ENCODE measurements around the gene EEF1AKMT1.

The EEF1AKMT1 gene

DNA sequence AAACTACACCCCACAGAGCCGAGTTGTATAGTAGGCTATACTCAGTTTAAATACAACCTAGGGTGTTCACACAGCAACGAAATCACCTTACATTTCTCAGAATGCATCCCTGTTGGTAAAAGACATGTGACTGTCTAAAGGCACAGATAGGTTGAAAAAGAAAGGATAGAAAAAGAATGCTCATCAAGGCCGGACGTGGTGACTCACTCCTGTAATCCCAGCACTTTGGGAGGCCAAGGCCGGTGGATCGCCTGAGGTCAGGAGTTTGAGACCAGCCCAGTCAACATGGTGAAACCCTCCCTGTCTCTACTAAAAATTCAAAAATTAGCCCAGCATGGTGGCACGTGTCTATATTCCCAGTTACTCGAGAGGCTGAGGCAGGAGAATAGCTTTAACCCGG, 74.0 kb downstream of the EEF1AKMT1 start:
- no peak for DNase-seq (ENCODE audit: low read depth in 2 of 2)

GRCh38 chr13:20696073-20696472, 77.7 kb downstream of the EEF1AKMT1 start:
- no peak for DNase-seq (ENCODE audit: low read depth in 2 of 2)

- no peak for DNase-seq (ENCODE audit: low read depth in 2 of 2)
Measured at GRCh38 chr13:20691616-20692015, 82.1 kb downstream of the EEF1AKMT1 start.

DNA sequence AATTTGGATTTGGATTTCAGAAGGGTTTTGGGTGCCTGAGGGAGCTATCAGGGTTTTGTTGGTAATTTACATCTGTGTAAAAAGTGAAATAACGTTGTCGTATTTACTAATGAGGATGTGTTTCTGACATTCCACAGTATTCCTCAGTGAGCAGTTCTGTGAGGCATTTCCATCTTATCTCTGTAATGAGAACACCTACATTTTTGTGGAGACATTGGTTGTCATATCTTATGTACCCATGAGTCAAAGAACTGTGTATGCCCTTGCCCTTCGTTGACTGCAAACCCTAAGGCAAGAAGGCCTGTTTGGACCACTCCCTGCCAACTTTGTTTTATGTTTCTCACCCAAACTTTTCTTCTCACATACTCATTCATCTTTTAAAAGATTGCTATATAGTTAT, 84.5 kb downstream of the EEF1AKMT1 start:
- DNase-seq (ENCODE audit: low read depth in 2 of 2): no peak

- no peak for DNase-seq (ENCODE audit: low read depth in 2 of 2)
Measured at GRCh38 chr13:20686863-20687579, 86.7 kb downstream of the EEF1AKMT1 start.

DNA sequence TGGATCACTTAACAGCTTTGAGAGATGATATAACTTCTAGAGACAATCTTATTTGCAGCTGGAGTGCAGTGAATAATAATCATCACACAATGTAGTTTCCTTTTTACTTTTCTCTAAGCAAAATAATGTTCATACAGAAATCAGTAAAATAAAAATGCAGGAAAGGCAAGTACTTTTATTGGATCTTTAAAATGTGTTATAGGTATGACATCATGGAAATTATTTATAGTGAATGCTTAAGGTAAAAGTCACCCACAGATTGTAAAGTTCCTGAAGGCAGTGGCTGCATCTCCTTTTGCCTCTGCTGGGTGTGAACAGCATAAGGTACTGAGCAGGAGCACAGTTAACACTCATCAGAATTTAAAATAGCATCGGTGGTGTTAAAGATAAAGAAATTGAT, 87.6 kb downstream of the EEF1AKMT1 start:
- DNase-seq (ENCODE audit: low read depth in 2 of 2): no peak

DNA sequence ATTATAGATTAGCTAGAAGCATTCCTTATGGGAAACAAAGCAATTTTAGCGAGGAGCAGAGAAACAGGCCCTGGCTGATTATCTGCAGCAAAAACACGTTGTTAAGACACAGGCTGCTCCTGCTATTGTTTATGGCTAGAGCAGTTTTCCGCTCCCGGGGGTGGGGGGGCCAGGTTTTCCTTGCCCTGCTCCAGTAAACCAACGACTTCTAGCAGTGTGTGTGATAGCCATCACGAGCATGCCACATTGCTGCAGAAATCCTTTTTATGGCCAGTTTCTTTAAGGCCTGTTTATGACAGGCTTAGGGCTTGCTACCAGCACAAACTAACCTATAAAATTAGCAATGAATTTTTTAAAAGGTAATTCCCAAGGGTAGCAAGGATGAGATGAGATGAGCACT, 88.7 kb downstream of the EEF1AKMT1 start:
- no peak for DNase-seq (ENCODE audit: low read depth in 2 of 2)

GRCh38 chr13:20684546-20684945, 89.2 kb downstream of the EEF1AKMT1 start:
- no peak for DNase-seq (ENCODE audit: low read depth in 2 of 2)

GRCh38 chr13:20684041-20684440, 89.7 kb downstream of the EEF1AKMT1 start:
- no peak for DNase-seq (ENCODE audit: low read depth in 2 of 2)

DNA sequence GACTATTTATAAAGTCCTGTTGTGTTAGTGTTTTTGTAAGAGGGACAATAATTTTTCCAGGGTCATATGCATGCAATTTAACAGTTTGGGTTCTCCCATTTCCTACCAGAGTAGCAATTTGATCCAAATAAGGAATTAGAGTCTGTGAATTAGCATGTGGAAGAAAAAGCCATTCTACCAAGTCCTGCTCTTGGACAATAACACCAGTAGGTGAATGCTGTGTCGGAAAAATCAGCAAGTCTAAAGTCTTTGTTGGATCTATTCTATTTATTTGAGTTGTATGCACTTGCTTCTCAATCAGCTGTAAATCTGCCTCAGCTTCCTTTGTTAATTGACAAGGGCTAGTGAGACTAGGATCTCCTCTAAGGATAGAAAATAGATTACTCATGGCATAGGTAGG, 91.7 kb downstream of the EEF1AKMT1 start:
- DNase-seq (ENCODE audit: low read depth in 2 of 2): no peak

- peak; percentile 76 to 81 for DNase-seq (ENCODE audit: low read depth in 2 of 2)
Measured at GRCh38 chr13:20681481-20681880, 92.3 kb downstream of the EEF1AKMT1 start.

DNA sequence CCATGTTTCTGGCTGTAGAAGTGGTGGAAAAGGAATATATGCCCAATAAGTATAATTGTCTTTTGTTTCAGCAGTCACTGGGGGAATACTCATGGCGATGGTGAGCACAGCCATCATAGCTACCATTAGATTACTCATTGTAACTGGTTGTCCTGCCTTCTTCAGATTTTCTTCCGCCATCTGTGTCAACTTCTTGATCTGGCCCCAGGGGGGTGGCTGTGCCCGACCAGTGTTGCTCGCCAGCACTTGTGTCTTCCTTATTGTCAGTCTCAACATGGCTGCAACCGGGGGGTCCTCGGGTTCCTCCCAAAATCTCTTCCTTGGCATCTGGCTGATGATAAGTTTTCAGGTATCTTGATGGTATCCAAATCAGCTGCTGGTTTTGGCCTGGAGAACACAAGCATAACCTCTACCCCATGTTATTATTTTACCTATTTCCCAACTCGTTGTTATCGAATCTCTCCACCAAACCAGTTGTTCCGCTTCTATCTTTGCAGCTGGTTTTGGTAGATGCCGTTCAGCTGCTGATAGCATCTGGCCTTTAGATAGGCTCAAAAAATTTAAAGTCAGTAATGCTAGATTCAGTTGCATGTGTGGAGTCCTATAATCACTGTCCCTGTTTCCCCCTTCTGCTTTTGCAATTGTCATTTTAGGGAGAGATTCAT, 93.2 kb downstream of the EEF1AKMT1 start:
- DNase-seq (ENCODE audit: low read depth in 2 of 2): no peak

DNA sequence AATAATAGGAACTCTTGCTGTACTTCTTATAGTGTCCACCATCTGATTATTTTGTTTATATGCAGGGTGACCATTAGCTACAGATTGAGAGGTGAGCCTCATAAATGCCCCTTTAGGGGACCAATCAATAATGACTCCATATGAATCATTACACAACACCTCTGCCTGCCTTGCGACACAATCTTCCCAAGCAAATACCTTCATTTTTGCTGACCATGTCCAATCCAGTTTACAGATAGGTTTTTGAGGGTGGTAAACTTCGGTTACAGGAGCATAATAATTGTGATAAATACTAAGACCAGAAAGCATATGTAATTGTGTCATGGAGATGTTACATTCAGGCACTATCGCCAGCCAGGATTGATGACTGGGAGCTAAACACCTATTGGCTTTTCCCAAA, 93.9 kb downstream of the EEF1AKMT1 start:
- no peak for DNase-seq (ENCODE audit: low read depth in 2 of 2)
